Left lung (tissue), 10 donors: ENCODE measurements around the gene UTF1. TPM values are rescaled to one million over a fixed set of nuclear protein-coding genes. Genes with fewer than 3 reads are reported as not detected.

Experiments
- ATAC-seq: fragments of 200-7000 bp; cut with Tn5 transposase; one replicate; pipeline ENCODE4 v1.9.1; 2020; ENCODE audit warnings: moderate library complexity
- DNase-seq, 4 donors: peaks; one replicate each; pipeline ENCODE4 v3.0.0-alpha.2; 2013 to 2020
- H3K27ac ChIP-seq, 2 donors: fragments of 200-600 bp; sonication (generic) in 1 of 2; one replicate each; pipeline versions ENCODE4 v1.5.0 to v1.8.0; 2020 to 2021
- H3K27me3 ChIP-seq, 2 donors: fragments of 200-600 bp; sonication (generic) in 1 of 2; one replicate each; pipeline versions ENCODE4 v1.5.0 to v1.8.0; 2020 to 2021
- H3K36me3 ChIP-seq, 2 donors: fragments of 200-600 bp; sonication (generic) in 1 of 2; one replicate each; pipeline versions ENCODE4 v1.5.0 to v1.8.0; 2020 to 2021
- H3K4me1 ChIP-seq, 2 donors: fragments of 200-600 bp; one replicate each; pipeline ENCODE4 v1.8.0; 2021
- H3K4me3 ChIP-seq, 2 donors: fragments of 200-600 bp; sonication (generic) in 1 of 2; one replicate each; pipeline versions ENCODE4 v1.5.0 to v1.8.0; 2020 to 2021; ENCODE audit warnings: mild to moderate bottlenecking in 1 of 2
- H3K9me3 ChIP-seq, 2 donors: fragments of 200-600 bp; sonication (generic) in 1 of 2; one replicate each; pipeline versions ENCODE4 v1.5.0 to v1.8.0; 2020 to 2021
- intact Hi-C, 2 donors: fragments of 100-400 bp; cut with DNase I; formaldehyde crosslinking; loops; one replicate each; pipeline versions ENCODE4 v1.11.2 to v1.14.2; 2022
- polyA plus RNA-seq, 6 donors: library from polyadenylated mRNA; unstranded; fragments of 120-200 nt; gene quantifications; one replicate each; pipeline ENCODE4 v1.2.1, GENCODE V29; 2013; ENCODE audit not compliant: insufficient read length in 6 of 6
- total RNA-seq, 2 donors: library from RNA; stranded (reverse); fragmentation: NEBNext Ultra II Directional; extraction: Animal tissue kit (Norgen Biotek cat#: 25700); gene quantifications; one replicate each; pipeline ENCODE4 v1.2.1, GENCODE V29; 2021
- TF ChIP-seq, protein P1 (sequence below), 2 donors: fragments of 200-600 bp; sonication (generic) in 1 of 2; IDR thresholded peaks; one replicate each; pipeline versions ENCODE4 v1.5.0 to v1.8.0; 2021; ENCODE audit warnings: antibody characterized with exemption in 2 of 2
- donor health status: DM: no; HTN: yes; CAD: no.
- donor health status: DM: no; HTN: no; CAD: no.

Gene UTF1
- total and polyA plus RNA-seq, 8 donors: not detected

- ATAC-seq (no peak), DNase-seq (peak in 1 of 4 donors; percentile 58)
- TF ChIP-seq, protein P1, sequence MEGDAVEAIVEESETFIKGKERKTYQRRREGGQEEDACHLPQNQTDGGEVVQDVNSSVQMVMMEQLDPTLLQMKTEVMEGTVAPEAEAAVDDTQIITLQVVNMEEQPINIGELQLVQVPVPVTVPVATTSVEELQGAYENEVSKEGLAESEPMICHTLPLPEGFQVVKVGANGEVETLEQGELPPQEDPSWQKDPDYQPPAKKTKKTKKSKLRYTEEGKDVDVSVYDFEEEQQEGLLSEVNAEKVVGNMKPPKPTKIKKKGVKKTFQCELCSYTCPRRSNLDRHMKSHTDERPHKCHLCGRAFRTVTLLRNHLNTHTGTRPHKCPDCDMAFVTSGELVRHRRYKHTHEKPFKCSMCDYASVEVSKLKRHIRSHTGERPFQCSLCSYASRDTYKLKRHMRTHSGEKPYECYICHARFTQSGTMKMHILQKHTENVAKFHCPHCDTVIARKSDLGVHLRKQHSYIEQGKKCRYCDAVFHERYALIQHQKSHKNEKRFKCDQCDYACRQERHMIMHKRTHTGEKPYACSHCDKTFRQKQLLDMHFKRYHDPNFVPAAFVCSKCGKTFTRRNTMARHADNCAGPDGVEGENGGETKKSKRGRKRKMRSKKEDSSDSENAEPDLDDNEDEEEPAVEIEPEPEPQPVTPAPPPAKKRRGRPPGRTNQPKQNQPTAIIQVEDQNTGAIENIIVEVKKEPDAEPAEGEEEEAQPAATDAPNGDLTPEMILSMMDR (IDR thresholded peaks at IDR 0.05): no peak
- Histone ChIP-seq H3K4me3 (no peak overlapping the region), H3K27ac (no peak overlapping the region), H3K9me3 (no peaks in the 10 kb centered on the region), H3K36me3 (no peaks in the 10 kb centered on the region), H3K4me1 (no peaks in the 10 kb centered on the region), H3K27me3 (peaks cover 0 to 22% of the 10 kb centered on the region in 2 donors)
- intact Hi-C loops: no loop called here
Measured at GRCh38 chr10:133202778-133203651, 27.0 kb upstream of the UTF1 start.

DNA sequence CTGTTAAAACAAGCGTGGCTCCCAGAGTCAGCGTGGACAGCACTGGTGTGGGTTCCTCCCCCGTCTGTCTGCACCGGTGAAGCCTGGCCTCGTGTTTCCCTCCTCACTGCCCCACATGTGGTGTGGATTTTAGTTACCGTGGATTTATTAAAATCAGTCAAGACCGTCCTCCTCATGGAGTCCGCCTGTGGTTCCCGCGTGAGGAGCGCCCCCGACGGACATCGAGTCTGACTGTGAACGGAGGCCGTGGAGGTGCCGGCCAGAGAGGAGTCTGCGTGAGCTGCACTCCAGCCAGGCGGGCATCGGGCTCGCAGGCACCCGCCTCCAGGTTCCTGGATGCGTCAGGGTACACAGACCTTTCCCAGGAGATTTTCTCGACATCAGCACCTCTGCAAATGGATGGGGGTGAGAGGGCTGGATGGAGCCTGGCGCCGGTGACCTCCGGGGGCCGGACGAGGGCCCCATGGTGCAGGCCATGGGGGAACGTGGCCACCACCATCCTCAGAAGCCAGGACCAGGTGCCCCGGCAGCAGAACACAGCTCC lies 26.3 kb upstream of the UTF1 start:
- intact Hi-C loops: no loop called here
- Histone ChIP-seq H3K36me3 (no peaks in the 10 kb centered on the region), H3K9me3 (no peaks in the 10 kb centered on the region), H3K27me3 (peaks cover 0 to 16% of the 10 kb centered on the region in 2 donors), H3K4me1 (no peaks in the 10 kb centered on the region), H3K27ac (no peak overlapping the region), H3K4me3 (no peak overlapping the region)
- DNase-seq (peak in 1 of 4 donors; percentile 76), ATAC-seq (no peak)
- TF ChIP-seq, protein P1 (IDR thresholded peaks at IDR 0.05): no peak

DNA sequence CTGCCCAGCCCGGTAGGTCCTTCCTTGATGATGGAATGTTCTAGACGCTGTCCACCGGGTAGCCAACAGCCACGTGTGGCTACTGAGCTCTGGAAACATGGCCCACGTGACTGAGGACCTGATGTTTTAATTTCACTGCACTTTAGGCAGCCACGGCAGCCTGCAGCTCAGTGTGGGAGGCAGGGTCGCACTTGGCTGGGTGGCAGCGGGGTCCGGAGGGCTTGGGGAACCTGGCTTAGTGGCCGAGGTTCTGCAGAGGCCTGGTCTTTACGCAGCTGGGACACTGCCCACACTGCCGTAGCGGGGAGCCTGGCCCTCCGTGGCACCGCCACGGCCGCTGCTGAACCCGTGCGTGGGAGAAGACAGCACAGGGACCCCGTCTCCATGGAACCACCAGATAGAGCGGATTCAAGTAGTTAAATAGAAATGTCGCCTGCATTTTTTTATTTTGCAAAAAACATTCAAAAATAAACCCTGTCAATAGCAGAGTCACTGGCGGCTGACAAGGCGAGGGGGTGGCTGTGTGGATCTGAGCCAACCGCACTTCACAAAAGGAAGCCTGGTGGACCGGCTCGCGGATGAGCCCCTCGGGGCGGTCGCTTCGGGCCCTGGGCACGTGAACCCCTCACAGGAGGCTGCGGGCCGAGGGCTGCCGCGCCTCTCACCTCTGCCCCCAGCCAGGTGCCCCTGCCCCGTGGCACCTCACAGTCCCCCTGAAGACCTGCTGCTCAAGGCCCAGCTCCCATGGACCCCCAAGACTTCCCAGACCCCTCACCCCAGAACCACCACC lies 25.6 kb upstream of the UTF1 start:
- Histone ChIP-seq H3K4me1 (no peaks in the 10 kb centered on the region), H3K9me3 (no peaks in the 10 kb centered on the region), H3K27me3 (peaks cover 0 to 15% of the 10 kb centered on the region in 2 donors), H3K27ac (no peak overlapping the region), H3K4me3 (no peak overlapping the region), H3K36me3 (no peaks in the 10 kb centered on the region)
- ATAC-seq (no peak), DNase-seq (peak in 1 of 4 donors; percentile 73)
- intact Hi-C loops: no loop called here
- TF ChIP-seq, protein P1 (IDR thresholded peaks at IDR 0.05): no peak

- Histone ChIP-seq H3K27ac (no peak overlapping the region), H3K27me3 (peaks cover 0 to 8% of the 10 kb centered on the region in 2 donors), H3K4me3 (no peak overlapping the region), H3K36me3 (no peaks in the 10 kb centered on the region), H3K9me3 (no peaks in the 10 kb centered on the region), H3K4me1 (no peaks in the 10 kb centered on the region)
- intact Hi-C loops: no loop called here
- ATAC-seq (no peak), DNase-seq (peak in 1 of 4 donors; percentile 71)
- TF ChIP-seq, protein P1 (IDR thresholded peaks at IDR 0.05): no peak
Measured at GRCh38 chr10:133205146-133205545, 24.9 kb upstream of the UTF1 start.
